Liver (tissue), 9 donors: Measurements from ENCODE around the gene CFAP61. TPM values are rescaled to one million over a fixed set of nuclear protein-coding genes. Genes with fewer than 3 reads are reported as not detected.

Experiments
- DNase-seq: peaks from one replicate; pipeline ENCODE4 v3.0.0-alpha.2; 2017; ENCODE audit warnings: low spot score
- H3K27ac ChIP-seq, 2 donors: one replicate each; pipeline ENCODE4 v1.7.0; 2013; ENCODE audit warnings: inconsistent platforms in 2 of 2, low read length in 2 of 2, control low read depth in 1 of 2, low read depth in 1 of 2, mild to moderate bottlenecking in 1 of 2
- H3K27me3 ChIP-seq, 4 donors: one replicate each; pipeline versions ENCODE4 v1.6.1 to v1.7.0; 2013; ENCODE audit warnings: low read length in 3 of 4, inconsistent platforms in 1 of 4, mild to moderate bottlenecking in 1 of 4, moderate library complexity in 1 of 4; ENCODE audit not compliant: control insufficient read depth in 4 of 4, insufficient read depth in 4 of 4
- H3K36me3 ChIP-seq, 4 donors: one replicate each; pipeline versions ENCODE4 v1.6.1 to v1.7.0; 2013; ENCODE audit warnings: low read length in 3 of 4, mild to moderate bottlenecking in 3 of 4, low read depth in 1 of 4, moderate library complexity in 1 of 4; ENCODE audit not compliant: control insufficient read depth in 4 of 4, insufficient read depth in 3 of 4
- H3K4me1 ChIP-seq, 4 donors: one replicate each; pipeline versions ENCODE4 v1.6.1 to v1.7.0; 2013; ENCODE audit warnings: low read length in 3 of 4, mild to moderate bottlenecking in 3 of 4, moderate library complexity in 1 of 4; ENCODE audit not compliant: control insufficient read depth in 4 of 4, insufficient read depth in 4 of 4
- H3K4me3 ChIP-seq, 3 donors: one replicate each; pipeline versions ENCODE4 v1.6.1 to v1.7.0; 2013; ENCODE audit warnings: low read length in 3 of 3, control low read depth in 1 of 3, low read depth in 1 of 3, mild to moderate bottlenecking in 1 of 3
- H3K9ac ChIP-seq, 2 donors: one replicate each; pipeline ENCODE4 v1.7.0; 2013; ENCODE audit warnings: low read length in 2 of 2, mild to moderate bottlenecking in 2 of 2, moderate library complexity in 2 of 2, control low read depth in 1 of 2, low read depth in 1 of 2
- H3K9me3 ChIP-seq, 4 donors: one replicate each; pipeline versions ENCODE4 v1.6.1 to v1.7.0; 2013; ENCODE audit warnings: low read length in 3 of 4; ENCODE audit not compliant: control insufficient read depth in 4 of 4
- EGR1 ChIP-seq, 2 donors: IDR thresholded peaks; 2 replicates each; pipeline ENCODE4 v1.6.1; 2016 to 2018; ENCODE audit warnings: antibody characterized with exemption in 2 of 2, low read depth in 2 of 2
- FOXA1 ChIP-seq: IDR thresholded peaks from 2 replicates; pipeline ENCODE4 v1.6.1; 2016; ENCODE audit warnings: antibody characterized with exemption
- FOXA2 ChIP-seq: IDR thresholded peaks from 2 replicates; pipeline ENCODE4 v1.6.1; 2016; ENCODE audit warnings: antibody characterized with exemption
- GABPA ChIP-seq, 2 donors: IDR thresholded peaks in 1 of 2; conservative IDR thresholded peaks in 1 of 2; 2 replicates each; pipeline ENCODE4 v1.6.1; 2016; ENCODE audit warnings: antibody characterized with exemption in 2 of 2, mild to moderate bottlenecking in 1 of 2, moderate library complexity in 1 of 2
- HNF4A ChIP-seq, 2 donors: conservative IDR thresholded peaks; 2 replicates each; pipeline ENCODE4 v1.6.1; 2016; ENCODE audit warnings: antibody characterized with exemption in 2 of 2, mild to moderate bottlenecking in 2 of 2
- HNF4G ChIP-seq: IDR thresholded peaks from 2 replicates; pipeline ENCODE4 v1.6.1; 2016; ENCODE audit warnings: antibody characterized with exemption
- JUND ChIP-seq, 2 donors: IDR thresholded peaks; 2 replicates each; pipeline ENCODE4 v1.6.1; 2016; ENCODE audit warnings: antibody characterized with exemption in 2 of 2
- NR2F2 ChIP-seq: IDR thresholded peaks from 2 replicates; pipeline ENCODE4 v1.6.1; 2016; ENCODE audit warnings: antibody characterized with exemption
- RAD21 ChIP-seq, 2 donors: IDR thresholded peaks; 2 replicates each; pipeline ENCODE4 v1.6.1; 2016; ENCODE audit warnings: antibody characterized with exemption in 2 of 2, mild to moderate bottlenecking in 2 of 2
- RXRA ChIP-seq, 2 donors: IDR thresholded peaks; 2 replicates each; pipeline ENCODE4 v1.6.1; 2017 to 2018; ENCODE audit warnings: antibody characterized with exemption in 2 of 2, mild to moderate bottlenecking in 1 of 2
- SP1 ChIP-seq: IDR thresholded peaks from 2 replicates; pipeline ENCODE4 v1.6.1; 2018; ENCODE audit warnings: antibody characterized with exemption, mild to moderate bottlenecking
- TAF1 ChIP-seq: conservative IDR thresholded peaks from 2 replicates; pipeline ENCODE4 v1.6.1; 2016; ENCODE audit warnings: antibody characterized with exemption, mild to moderate bottlenecking
- YY1 ChIP-seq: IDR thresholded peaks from 2 replicates; pipeline ENCODE4 v1.6.1; 2016; ENCODE audit warnings: antibody characterized with exemption, mild to moderate bottlenecking
- WGBS: extraction: QIAGEN DNeasy Blood & Tissue Kit; methylation state at CpG from one replicate; pipeline ENCODE4 v1.1.7; 2013; 5-methylcytosine and 5-hydroxymethylcytosine counted together
- polyA plus RNA-seq, 2 donors: library from polyadenylated mRNA; stranded (reverse) in 1 of 2; unstranded in 1 of 2; fragments of 200-250 nt in 1 of 2; fragments of >200 nt in 1 of 2; fragmentation: Nextera tagmentation in 1 of 2; extraction: Ambion mirVana in 1 of 2; gene quantifications; one replicate each; pipeline versions ENCODE4 v1.2.1 to v1.2.3, GENCODE V29; 2013 to 2015
- total RNA-seq, 2 donors: library from RNA; depleted of rRNA; stranded (reverse); fragments of >200 nt; gene quantifications; one replicate each; pipeline ENCODE4 v1.2.3, GENCODE V29; 2014
- TF ChIP-seq, protein P1 (sequence below): IDR thresholded peaks from 2 replicates; pipeline ENCODE4 v1.6.1; 2016; ENCODE audit warnings: antibody characterized with exemption
- TF ChIP-seq, protein P2 (sequence below): fragments of 150-350 bp; IDR thresholded peaks from 2 replicates; pipeline ENCODE4 v1.5.1; 2017; ENCODE audit warnings: improper control_type of control experiment, low read depth, low read length; ENCODE audit not compliant: missing input control
- TF ChIP-seq, protein P3 (sequence below): IDR thresholded peaks from 2 replicates; pipeline ENCODE4 v1.6.1; 2016; ENCODE audit warnings: antibody characterized with exemption
- TF ChIP-seq, protein P4 (sequence below): IDR thresholded peaks from 2 replicates; pipeline ENCODE4 v1.6.1; 2016; ENCODE audit warnings: antibody characterized with exemption
- TF ChIP-seq, protein P5 (sequence below): IDR thresholded peaks from 2 replicates; pipeline ENCODE4 v1.6.1; 2016; ENCODE audit warnings: antibody characterized with exemption, mild to moderate bottlenecking
- donor health status: healthy.
- donor health status: healthy.
- donor health status: healthy.
- donor health status: healthy.
- donor health status: healthy.

Gene CFAP61
- total and polyA plus RNA-seq, 4 donors = 0.05 TPM; not detected in 3

DNA sequence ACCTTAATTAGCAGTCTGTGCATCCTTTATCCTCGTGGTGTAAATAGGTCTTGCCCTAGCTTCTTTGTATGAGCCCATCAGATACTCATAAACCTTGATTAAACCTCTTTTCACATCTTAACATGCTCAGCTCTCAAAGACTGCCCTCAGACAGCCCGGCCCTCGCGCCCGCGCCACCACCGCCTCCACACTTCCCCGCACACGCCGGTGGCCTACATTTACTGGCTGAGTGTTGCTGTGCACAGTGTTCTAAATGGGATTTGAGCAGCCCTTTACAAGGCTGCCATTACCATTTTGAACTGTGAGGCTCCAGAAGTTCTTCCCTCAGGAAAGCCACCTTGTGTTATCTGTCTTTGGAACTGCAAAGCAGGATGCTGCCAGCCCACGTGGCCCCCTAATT is 252.6 kb downstream of the CFAP61 start:
- Histone ChIP-seq H3K9ac (no peak overlapping the region), H3K4me1 (no peaks in the 10 kb centered on the region), H3K27me3 (no peaks in the 10 kb centered on the region), H3K9me3 (no peaks in the 10 kb centered on the region), H3K36me3 (no peaks in the 10 kb centered on the region), H3K27ac (no peak overlapping the region), H3K4me3 (no peak overlapping the region)
- 88% methylated on average over 11 of the region's 11 CpGs for WGBS
- TF ChIP-seq, protein P1, sequence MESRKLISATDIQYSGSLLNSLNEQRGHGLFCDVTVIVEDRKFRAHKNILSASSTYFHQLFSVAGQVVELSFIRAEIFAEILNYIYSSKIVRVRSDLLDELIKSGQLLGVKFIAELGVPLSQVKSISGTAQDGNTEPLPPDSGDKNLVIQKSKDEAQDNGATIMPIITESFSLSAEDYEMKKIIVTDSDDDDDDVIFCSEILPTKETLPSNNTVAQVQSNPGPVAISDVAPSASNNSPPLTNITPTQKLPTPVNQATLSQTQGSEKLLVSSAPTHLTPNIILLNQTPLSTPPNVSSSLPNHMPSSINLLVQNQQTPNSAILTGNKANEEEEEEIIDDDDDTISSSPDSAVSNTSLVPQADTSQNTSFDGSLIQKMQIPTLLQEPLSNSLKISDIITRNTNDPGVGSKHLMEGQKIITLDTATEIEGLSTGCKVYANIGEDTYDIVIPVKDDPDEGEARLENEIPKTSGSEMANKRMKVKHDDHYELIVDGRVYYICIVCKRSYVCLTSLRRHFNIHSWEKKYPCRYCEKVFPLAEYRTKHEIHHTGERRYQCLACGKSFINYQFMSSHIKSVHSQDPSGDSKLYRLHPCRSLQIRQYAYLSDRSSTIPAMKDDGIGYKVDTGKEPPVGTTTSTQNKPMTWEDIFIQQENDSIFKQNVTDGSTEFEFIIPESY = no peak
- TF ChIP-seq, protein P2, sequence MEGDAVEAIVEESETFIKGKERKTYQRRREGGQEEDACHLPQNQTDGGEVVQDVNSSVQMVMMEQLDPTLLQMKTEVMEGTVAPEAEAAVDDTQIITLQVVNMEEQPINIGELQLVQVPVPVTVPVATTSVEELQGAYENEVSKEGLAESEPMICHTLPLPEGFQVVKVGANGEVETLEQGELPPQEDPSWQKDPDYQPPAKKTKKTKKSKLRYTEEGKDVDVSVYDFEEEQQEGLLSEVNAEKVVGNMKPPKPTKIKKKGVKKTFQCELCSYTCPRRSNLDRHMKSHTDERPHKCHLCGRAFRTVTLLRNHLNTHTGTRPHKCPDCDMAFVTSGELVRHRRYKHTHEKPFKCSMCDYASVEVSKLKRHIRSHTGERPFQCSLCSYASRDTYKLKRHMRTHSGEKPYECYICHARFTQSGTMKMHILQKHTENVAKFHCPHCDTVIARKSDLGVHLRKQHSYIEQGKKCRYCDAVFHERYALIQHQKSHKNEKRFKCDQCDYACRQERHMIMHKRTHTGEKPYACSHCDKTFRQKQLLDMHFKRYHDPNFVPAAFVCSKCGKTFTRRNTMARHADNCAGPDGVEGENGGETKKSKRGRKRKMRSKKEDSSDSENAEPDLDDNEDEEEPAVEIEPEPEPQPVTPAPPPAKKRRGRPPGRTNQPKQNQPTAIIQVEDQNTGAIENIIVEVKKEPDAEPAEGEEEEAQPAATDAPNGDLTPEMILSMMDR = no peak
- TF ChIP-seq RXRA (IDR thresholded peaks at IDR 0.05) = no peak
- TF ChIP-seq JUND (IDR thresholded peaks at IDR 0.05) = no peak
- no peak for TF ChIP-seq HNF4A (conservative IDR thresholded peaks at IDR 0.05)
- TF ChIP-seq EGR1 (IDR thresholded peaks at IDR 0.05; ENCODE audit: low read depth in 2 of 2) = no peak
- no peak for TF ChIP-seq TAF1
- no peak for TF ChIP-seq GABPA (IDR thresholded peaks at IDR 0.05 in 1 of 2, conservative IDR thresholded peaks at IDR 0.05 in 1 of 2)
- TF ChIP-seq FOXA1 = no peak
- TF ChIP-seq FOXA2 = no peak
- no peak for TF ChIP-seq RAD21 (IDR thresholded peaks at IDR 0.05)
- no peak for TF ChIP-seq HNF4G
- TF ChIP-seq, protein P3, sequence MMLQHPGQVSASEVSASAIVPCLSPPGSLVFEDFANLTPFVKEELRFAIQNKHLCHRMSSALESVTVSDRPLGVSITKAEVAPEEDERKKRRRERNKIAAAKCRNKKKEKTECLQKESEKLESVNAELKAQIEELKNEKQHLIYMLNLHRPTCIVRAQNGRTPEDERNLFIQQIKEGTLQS = no peak
- no peak for TF ChIP-seq SP1
- TF ChIP-seq, protein P4, sequence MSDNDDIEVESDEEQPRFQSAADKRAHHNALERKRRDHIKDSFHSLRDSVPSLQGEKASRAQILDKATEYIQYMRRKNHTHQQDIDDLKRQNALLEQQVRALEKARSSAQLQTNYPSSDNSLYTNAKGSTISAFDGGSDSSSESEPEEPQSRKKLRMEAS = no peak
- no peak for TF ChIP-seq NR2F2
- TF ChIP-seq, protein P5, sequence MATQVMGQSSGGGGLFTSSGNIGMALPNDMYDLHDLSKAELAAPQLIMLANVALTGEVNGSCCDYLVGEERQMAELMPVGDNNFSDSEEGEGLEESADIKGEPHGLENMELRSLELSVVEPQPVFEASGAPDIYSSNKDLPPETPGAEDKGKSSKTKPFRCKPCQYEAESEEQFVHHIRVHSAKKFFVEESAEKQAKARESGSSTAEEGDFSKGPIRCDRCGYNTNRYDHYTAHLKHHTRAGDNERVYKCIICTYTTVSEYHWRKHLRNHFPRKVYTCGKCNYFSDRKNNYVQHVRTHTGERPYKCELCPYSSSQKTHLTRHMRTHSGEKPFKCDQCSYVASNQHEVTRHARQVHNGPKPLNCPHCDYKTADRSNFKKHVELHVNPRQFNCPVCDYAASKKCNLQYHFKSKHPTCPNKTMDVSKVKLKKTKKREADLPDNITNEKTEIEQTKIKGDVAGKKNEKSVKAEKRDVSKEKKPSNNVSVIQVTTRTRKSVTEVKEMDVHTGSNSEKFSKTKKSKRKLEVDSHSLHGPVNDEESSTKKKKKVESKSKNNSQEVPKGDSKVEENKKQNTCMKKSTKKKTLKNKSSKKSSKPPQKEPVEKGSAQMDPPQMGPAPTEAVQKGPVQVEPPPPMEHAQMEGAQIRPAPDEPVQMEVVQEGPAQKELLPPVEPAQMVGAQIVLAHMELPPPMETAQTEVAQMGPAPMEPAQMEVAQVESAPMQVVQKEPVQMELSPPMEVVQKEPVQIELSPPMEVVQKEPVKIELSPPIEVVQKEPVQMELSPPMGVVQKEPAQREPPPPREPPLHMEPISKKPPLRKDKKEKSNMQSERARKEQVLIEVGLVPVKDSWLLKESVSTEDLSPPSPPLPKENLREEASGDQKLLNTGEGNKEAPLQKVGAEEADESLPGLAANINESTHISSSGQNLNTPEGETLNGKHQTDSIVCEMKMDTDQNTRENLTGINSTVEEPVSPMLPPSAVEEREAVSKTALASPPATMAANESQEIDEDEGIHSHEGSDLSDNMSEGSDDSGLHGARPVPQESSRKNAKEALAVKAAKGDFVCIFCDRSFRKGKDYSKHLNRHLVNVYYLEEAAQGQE = no peak
- no peak for DNase-seq

DNA sequence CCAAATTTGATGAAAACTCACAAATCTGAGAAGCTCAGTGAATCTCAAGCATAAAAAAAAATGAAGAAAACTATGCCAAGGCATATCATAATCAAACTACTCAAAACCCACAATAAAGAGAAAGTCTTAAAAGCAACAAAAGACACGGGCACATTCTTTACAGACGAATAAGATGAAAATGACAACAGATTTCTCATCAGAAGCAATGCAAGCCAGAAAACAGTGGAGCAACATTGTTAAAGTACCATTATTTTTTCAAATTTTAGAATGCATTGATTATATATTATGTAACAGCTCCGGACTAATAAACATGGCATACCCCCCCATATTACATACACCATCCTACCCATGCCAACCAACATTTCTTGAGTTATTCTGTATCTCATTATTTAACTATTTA is 260.2 kb downstream of the CFAP61 start:
- no peaks in the 10 kb centered on the region for H3K4me1 ChIP-seq
- no peak for DNase-seq
- H3K9me3 ChIP-seq = no peaks in the 10 kb centered on the region
- no peak overlapping the region for H3K9ac ChIP-seq
- no peaks in the 10 kb centered on the region for H3K36me3 ChIP-seq
- 90% methylated on average over 3 of the region's 3 CpGs for WGBS
- H3K27me3 ChIP-seq = no peaks in the 10 kb centered on the region
- H3K27ac ChIP-seq = no peak overlapping the region
- TF ChIP-seq RXRA (IDR thresholded peaks at IDR 0.05) (no peak), YY1 (no peak), GABPA (IDR thresholded peaks at IDR 0.05 in 1 of 2, conservative IDR thresholded peaks at IDR 0.05 in 1 of 2) (no peak), JUND (IDR thresholded peaks at IDR 0.05) (no peak), SP1 (no peak), HNF4G (no peak)
- TF ChIP-seq, protein P5 = no peak
- TF ChIP-seq, protein P1 = no peak
- TF ChIP-seq, protein P4 = no peak
- H3K4me3 ChIP-seq = no peak overlapping the region
